LNCAP (cell line): Measurements from ENCODE around the gene SPATA12.

ENCODE experiments used
- CTCF ChIP-seq: fragments of 450-650 bp; IDR thresholded peaks from 2 replicates; pipeline ENCODE4 v1.5.1; 2017; ENCODE audit warnings: mild to moderate bottlenecking

The SPATA12 gene

GRCh38 chr3:57019057-57019456, 41.4 kb upstream of the SPATA12 start:
- no peak for TF ChIP-seq CTCF

GRCh38 chr3:57025237-57025636, 35.2 kb upstream of the SPATA12 start:
- no peak for TF ChIP-seq CTCF

- TF ChIP-seq CTCF = no peak
These were observed 33.5 kb upstream of the SPATA12 start for GRCh38 chr3:57026944-57027343.

DNA sequence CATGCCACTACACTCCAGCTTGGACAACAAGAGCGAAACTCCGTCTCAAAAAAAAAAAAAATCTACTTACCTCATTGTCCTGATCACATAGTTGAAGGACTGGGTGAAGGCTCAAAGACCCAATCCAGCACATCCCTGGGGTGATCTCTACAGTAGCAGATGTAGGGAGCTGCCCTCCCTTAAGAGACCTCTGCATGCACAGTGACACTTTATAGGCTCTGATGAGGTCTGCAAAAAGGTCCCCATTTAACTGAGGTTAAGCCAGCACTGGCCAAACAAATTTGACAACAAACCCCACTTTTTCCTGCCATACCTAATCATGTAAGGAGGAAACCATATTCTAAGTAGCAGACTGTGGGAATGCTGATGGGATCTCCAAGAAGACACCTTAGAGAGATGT, 31.1 kb upstream of the SPATA12 start:
- TF ChIP-seq CTCF = no peak

DNA sequence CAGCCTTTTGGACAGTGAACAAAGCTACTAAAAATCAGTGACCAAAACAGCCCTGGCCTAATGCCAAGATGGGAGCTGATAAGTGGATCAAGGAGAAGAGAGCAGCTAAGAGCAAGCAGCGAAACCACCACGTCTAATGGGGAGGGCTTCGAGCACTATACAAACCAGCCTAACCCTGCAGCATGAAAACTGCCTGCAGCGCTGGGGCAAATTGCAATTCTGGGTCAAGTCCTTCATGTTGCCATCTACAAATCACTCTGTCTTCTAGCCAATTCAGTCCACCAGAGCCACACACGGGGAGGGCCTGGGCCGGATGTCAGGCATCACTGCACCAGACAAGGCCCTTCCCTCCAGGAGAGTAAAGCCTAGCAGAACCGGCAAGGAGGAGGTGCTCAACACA, 30.5 kb upstream of the SPATA12 start:
- no peak for TF ChIP-seq CTCF

- no peak for TF ChIP-seq CTCF
These were observed 29.7 kb upstream of the SPATA12 start for GRCh38 chr3:57030721-57031120.

DNA sequence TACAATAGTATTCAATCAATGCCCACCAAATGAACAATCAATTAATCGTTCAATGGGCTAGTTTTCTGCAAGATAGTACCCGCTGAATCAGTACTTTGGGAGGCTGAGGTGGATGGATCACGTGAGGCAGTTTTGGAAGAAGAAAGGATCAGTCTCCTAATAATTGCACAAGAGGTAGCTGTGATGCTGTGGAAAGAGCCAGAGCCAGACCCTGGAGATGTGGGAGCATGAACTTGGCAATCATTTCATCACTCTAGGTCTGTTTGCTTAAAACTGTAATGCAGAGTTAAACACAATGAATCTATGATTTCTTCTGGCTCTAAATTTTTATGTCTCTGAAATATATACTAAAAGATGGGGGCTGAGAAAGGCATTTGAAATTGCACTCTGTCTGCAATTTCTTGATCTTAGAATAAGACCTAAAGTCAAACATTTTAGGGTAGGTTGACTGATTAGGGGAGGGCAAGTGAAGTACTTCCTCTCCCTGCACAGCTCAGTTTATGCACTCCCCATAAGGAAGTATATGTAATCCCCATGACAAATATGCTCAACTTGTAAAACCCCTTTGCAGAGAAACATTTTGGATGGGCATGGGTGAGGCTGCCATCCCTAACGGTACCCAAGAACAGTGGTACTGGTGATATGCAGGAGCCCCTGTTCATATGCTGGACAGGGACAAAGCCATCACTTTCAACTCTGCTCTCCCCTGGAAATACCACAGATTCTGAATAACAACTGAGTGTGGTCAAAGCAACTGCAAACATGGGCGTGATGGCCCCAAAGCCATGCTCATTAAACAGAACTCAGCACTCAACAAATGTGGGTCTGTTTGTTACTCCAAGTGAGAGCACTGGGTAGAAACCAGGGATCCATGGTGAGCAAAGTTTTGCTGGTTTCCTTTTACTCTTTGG, 28.6 kb upstream of the SPATA12 start:
- TF ChIP-seq CTCF = no peak

DNA sequence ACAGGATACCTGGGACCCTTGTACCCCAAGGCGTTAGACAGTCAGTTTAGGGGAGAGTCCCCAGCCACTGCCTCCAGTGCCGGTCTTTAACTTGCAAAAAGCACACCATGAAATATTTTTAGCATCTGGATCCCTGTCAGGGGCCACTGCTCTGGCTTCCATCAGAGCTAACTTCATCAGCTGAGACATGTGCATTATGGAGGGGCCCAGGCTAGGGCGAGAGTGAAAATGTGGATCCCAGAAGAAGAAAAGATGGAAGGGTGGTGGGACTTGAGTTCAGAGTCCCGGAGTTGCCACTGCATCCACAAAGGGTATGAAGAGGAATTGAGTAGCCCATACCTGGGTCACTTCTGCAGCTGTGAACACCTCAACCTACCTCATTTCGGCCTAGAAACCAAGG, 23.5 kb upstream of the SPATA12 start:
- no peak for TF ChIP-seq CTCF
